ENCODE data around the gene SYK.
"Not testable (repeated sequence)": the region's sequence is repeated elsewhere in the genome, so short reads cannot be mapped to it uniquely, and the experiment has no call there.

The SYK gene

DNA sequence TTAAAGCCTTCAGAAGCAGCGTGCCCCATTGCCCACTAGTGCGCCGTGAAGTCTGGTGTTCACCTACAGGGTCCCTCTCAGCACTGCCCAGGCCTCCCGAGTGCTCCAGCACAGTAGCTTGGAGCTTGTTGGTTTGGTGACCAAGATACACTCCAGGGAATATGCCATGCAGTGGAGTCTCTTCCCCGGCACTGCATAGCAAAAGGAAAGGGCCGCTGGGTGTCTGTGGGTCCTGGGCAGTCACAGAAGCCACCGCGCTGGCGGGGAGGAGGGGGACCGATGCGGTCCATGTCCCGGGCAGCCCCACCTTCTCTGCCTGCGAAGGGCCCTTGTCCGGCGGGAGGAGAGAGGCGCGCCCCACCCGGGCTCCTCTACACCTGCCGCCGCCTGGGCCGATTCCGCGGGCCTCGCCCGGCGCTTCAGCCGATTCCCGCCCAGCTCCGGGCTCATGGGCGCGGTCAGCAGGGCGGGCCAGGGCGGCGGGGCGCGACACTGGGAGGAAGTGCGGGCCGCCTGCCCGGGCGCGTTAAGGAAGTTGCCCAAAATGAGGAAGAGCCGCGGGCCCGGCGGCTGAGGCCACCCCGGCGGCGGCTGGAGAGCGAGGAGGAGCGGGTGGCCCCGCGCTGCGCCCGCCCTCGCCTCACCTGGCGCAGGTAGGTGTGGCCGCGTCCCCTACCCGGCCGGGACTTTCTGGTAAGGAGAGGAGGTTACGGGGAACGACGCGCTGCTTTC lies at the start of gene SYK:
Gene SYK, plus strand, starts transcription at position 579 of the 732 bp plus-strand sequence. CDS start 42,080 bp downstream, outside the sequence.
- peak in 1 of 2 donors; percentile 64 for DNase-seq

DNA sequence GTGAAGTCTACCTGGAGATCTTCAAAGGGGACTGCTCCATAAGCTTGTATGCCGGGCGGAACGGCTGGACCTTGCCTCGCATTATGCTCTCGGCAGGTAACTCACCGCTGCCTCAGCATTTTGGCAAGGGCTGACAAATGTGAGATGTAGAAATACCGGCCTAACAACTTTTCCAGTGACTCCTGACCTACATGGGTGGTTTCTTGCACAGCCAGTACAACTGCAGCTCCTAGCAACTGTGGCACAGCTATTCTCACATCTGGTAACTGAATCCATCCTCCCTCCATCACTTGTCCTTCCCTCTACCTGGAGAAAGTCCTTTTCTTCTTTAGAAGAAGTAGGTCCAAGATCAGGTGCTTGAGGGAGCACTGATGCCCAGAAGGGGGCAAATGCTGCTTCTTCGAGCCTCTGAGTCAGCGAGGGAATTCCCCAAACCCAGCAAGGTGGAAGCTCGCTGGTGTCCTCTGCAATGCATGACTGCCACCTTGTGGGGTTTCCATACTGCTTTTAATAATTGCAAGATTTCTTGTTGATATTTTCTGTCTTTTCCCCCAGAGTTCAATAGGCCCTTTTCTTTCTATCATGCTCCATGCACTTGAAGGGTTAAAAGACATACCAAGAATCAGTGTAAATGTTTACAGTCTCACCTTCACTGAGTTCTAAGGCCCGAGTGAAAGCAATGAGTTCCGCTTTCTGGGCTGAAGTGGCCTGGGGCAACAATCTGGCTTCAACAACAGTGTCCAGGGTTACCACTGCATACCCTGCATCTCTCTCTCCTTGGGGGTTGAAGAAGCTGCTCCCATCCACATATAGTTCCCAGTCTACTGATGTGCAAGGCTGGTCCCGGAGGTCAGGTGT lies 45.9 kb upstream of the SYK start:
- peak; percentile 52 to 74 for DNase-seq

DNA sequence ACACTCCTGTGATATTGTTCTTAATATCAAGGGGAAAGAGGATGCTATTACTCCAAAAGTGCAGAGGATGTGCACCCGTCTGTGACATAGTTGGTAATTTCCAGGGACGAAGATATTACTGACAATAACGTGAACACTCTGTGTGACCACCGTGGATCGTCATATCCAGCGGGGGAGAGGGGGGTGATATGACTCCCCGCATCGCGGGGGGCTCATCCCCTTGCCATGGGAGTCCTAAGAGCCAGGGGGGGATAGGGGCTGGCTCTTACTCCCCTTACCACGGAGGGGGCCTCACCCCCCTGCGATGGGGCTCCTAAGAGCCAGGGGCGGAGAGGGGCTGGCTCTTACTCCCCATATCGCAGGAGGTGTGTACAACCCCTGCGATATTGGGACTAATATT lies 41.0 kb upstream of the SYK start:
- DNase-seq: not testable (repeated sequence)

DNA sequence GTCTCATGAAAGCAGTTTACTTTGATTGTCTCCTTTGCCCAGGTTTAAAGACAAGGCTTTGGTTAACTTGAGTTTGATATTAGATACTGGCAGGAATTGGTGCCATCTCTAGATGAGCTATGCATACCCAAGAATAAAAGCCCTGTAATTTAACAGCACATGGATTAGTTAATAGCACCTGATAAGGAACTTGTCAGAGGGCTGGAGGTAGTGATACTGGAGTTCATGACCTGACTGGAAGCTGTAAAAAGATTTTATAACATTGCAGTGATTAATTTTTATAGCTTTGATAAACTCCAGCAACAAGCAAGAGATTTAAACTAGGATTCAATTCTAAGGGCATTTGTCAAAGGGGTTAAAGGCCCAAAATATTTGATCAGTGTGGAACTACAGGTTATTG lies 34.9 kb upstream of the SYK start:
- DNase-seq: no peak

DNA sequence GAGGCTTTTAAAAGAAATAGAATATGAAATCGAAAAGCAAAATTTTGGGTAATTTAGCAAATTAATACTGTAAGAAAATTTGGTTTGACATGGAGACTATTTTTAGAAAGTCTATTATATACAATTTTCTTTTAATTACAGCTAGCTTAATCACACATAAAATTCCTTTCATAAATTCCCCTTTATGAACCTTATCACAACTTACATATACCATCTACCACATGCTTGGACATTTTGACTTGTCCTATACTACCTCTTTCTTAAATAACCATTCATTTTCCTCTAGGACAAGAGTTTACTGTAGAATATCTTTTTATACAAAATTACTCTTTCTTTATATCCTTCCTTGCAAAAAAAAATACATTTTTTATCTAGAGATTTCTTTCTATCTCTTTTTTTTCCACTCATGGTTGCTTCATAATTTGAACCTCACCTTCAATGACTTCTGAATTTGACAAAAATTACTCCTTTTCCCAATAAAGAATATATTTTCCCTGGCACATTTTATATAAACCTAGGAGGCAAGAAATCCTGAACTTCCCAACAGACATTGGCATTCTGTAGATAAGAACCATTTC lies 34.0 kb upstream of the SYK start:
- no peak for DNase-seq

DNA sequence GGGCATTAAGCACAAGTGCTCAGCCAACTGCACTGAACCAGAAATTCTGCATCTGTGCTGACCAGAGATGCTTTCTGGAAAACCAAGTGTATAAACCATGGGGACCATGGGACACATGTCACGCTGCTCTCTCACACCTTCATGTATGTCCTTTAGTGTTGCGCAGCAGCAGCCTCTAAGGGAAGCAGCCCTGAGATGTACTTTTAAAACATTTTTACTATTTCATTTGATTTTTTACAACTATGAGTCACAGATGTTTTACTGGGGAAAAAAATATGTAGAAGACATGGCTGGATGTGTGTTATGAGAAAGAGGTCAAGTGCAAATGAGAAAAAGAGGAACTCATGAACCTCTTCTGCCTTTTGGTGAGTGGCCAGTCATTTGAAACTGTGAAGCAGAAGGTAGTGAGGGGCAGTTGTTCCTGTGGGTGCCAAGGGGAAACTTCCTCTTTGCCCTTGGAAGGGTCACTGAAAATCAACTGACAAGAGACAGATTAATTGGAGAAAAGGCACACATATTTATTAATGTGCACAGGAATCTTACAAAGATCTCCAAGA lies 31.4 kb upstream of the SYK start:
- peak in 1 of 2 donors; percentile 21 for DNase-seq

DNA sequence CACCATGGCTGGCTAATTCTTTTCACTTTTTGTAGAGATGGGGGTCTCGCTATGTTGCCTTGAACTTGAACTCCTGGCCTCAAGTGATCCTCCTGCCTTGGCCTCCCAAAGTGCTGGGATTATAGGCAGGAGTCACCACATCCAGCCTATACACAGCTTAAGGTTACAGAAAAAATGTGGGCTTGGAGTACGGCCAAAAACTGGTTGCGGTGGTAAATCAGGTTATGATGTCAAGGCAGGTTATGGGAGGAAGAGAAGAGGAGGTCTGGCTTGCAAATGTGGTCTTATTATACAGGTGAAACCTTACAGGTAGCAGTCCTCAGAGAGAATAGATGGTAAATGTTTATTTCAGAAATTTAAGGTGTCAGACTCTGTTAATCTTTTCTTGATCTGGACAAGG lies 30.7 kb upstream of the SYK start:
- DNase-seq: no peak

DNA sequence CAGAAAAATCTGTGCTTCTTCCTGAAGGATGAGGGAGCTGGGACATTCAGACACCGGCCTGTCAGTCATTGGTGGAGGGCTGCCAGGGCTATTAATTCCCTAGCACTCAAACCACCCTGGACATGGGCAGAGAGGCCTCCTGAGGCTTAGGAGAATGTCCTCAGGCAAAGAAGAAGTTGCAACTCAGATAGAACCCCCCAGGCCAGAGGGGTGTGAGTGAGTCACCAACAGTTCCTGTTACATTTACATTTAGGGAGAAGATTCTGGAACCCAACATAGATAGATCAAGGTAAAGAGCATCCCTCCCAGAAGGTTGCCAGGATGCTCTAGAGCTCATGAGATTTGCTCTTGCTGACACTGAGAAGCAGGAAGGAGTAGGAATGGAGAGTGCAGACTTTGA lies 29.2 kb upstream of the SYK start:
- no peak for DNase-seq

DNA sequence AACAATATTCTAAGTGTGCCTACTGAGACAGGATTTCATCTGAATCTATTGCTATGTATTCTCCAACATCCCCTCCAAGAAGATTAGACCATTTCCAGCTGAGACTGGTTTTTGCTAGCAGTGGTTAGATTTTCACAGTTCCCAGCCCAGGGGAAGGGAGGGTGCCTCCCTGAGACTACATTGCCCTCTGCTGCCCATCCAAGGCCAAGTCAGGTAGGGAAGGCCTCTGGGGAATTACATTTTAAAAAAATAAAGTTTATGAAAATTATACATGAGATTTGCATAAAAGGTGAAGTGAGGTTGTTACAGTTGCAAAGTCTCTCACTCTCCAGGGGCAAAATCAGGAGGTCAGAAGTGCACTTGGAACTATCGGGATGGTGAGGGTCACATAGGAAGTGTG lies 28.0 kb upstream of the SYK start:
- no peak for DNase-seq

DNA sequence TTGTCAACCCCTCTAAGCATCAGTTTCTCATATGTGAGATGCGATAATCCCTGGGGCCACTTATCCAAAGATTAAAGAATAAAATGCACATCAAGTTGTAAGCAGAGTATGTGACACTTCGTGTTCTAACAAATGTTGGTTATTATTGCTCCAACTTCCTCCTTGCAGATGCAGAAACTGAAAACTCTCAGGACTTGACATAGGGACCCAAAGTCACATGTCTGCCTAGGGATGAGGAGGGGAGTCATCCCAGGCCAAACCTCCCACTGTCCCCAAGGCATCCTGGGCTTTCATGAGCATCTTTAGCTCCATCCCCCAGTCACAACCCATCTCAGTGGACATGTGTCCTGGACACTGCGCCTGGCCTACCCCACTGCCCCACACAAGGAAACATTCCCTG lies 27.5 kb upstream of the SYK start:
- no peak for DNase-seq

DNA sequence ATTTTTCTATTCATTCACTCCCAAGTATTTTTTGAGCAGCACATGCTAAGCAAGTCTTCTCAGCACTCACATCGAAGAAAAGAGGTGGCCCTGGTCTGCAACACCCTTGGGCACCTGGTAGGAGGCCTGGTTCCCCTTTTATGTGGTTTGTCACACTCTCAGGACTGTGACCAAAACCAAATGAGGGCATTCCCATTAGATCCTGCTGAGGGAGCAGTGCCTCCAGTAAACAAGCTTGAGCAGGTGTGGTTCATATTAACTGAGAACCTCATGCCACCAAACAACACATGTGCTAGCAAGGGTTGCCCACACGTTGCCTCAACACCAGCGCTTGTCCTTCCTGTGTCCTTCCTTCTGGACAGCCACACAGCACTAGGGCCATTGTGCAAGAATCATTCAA lies 26.9 kb upstream of the SYK start:
- peak in 1 of 2 donors; percentile 53 for DNase-seq

DNA sequence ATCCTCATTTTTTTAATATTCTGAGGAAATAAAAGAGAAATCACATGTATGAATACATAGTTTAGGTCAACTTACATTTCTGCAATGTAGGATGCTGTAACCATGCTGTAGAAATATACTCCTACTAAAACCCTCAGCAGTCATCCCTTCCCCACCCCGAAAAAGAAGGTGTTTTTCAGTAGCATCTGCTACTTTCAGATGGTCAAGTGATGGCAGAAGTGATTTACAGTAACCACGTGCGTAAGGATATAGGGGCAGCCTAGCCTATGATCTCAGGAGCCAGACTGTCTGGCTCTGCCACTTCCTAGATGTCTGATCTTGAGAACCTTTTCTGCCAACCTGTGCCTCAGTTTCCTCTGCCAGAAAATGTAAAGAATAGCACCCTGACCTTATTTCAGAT lies 26.0 kb upstream of the SYK start:
- DNase-seq: no peak

DNA sequence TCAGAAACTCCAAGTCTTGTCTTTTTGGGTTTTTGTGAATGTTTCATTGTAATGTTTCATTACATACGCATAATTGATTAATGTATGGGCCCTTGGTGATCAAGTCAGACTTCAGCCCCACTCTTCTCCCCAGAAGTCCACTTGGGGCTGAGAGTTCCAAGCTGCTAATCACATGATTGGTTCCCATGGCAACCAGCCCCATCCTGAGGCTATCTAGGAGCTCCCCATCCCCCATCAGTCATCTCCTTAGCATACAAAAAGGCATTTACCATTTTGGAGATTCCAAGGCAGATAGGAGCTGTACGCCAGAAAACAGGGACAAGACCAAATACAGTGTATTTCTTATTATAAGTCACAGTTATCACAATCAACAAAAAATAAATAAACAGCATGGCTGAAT lies 22.9 kb upstream of the SYK start:
- DNase-seq: no peak

DNA sequence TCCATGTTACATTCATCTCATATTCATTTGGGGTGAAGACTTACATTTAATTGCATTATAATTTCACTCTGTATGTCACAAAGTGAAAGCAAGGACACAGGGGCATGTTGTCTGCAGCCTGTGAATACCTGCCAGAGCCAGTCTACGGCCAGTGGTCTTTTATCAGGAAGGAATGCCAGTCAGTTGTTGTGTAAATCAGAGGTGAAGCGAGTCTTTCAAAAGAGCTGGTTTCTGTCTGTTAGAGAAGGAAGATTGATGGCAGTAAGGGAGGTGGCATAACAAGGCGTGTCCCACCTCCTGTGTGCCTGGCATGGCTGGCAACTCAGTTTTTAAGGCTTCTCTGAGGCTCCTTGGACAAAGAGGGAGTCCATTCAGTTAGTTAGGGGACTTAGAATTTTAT lies 18.1 kb upstream of the SYK start:
- DNase-seq: no peak

DNA sequence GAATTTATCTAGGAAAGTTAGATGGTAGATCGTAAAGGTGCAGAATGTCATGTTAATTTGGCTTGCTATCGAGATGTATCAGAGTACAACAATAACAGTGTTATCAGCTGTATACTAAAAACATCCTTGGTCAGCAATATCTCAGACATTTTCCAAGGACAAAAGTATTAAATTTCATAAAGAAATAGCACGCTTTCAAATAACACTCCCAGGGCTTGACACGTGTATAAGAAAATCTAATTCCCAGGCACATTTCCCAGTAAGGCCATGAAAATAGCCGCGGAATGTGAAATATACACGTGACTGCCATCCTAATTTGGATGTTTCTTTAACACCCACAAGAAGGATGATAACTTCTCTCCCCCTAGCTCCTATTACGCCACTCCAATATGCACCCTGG lies 17.7 kb upstream of the SYK start:
- no peak for DNase-seq

DNA sequence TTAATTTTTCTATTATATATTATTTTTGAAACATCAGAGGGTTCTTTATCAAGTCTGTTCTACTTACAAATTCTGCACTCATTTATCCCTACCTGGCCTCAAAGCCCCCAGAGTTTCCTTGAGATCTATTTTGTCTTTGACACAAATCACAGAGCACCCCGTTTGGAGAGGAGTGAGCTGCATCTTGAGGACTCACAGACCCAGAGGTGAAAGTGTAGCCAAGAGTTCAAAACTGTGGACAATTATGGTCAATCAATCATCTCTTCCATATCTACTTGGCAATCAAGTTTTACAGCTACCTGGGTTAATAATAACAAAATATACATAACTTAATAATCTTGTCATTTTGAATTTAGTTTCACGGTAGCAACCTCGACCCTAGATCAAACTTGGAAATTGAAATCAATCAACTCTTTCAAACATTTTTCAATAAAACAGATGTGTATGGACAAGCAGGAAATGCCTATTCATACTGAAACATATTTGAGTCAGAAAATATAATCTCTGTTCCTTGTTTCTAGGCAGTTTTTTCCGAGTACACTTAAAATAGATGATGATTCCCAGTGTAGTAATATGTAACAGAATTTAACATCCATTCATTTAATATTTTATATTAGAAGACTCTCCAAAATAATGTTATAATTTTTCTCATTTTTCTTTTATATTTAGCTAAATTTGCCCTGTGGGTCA lies 13.7 kb upstream of the SYK start:
- DNase-seq: no peak

DNA sequence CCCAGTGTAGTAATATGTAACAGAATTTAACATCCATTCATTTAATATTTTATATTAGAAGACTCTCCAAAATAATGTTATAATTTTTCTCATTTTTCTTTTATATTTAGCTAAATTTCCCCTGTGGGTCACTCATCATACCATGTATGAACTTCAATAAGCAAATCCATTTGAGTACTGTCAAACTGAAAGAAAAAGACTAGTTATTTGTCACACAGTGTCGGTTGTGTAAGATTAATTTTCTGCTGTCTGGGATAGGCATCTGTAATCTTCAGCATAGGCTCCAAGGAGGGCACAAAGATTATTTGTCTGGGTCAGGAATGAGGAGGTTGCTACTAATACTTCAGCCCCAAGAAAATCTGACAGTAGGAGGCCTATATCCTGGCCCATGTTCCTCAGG lies 13.1 kb upstream of the SYK start:
- DNase-seq: not testable (repeated sequence)

DNA sequence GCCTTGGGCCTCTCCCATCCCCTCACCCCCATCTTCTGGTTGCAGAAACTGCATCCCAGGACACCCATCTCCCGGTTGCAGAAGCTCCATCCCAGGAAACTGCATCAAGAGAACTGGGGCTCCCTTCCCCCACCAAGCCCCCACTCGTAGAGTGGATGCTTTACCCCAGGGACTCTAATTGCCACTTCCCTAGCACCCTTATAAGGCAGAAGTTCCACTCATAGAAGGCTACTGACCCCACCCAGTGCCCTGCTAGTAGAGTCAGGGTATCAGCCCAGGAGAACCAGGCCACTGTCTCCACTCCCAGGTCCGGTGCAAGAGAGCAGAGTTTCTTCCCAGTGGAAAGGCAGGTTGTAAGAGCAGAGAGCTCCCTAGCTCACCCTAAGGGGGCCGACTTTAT lies 12.2 kb upstream of the SYK start:
- DNase-seq: no peak

DNA sequence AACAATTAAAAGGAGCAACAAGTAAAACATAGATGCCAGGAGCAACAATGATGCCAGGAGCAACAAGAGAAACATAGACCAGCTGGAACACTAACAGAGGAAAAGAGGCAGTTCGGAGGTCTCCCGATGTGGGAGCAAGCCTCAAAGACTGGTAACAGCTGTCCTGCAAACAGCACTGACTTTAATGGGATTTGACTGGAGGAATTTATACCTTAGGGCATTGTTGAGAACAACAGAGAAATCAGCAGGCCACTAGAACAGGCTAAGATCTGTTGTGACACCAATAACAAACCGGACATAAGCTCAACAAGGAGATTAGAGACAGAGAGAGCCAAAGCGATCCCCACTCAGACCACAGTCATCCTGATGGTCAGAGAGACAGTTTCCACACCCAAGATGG lies 11.8 kb upstream of the SYK start:
- DNase-seq: no peak

DNA sequence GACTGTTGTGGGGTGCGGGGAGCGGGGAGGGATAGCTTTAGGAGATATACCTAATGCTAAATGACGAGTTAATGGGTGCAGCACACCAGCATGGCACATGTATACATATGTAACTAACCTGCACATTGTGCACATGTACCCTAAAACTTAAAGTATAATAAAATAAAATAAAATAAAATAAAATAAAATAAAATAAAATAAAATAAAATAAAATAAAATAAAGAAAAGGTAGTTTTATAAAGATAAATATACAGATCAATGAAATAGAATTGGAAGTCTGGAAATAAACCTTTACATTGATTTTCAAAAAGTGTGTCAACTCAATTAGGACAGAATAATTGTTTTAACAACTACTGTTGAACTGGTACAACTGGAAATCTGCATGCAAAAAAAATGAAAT lies 8.6 kb upstream of the SYK start:
- not testable (repeated sequence) for DNase-seq

DNA sequence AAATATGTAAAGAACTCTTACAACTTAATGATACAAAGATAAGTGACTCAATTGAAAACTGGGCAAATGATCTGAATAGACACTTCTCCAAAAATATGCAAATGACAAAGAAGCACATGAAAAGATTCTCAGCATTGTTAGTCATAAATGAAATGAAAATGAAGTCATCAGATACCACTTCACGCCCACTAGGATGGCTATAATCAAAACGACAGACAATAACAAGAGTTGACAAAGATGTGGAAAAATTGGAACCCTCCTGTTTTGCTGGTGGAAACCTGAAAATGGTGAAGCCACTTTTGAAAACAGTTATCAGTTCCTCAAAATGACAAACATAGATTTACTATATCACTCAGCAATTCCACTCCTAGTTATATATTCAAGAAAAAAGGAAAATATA lies 7.9 kb upstream of the SYK start:
- DNase-seq: no peak

DNA sequence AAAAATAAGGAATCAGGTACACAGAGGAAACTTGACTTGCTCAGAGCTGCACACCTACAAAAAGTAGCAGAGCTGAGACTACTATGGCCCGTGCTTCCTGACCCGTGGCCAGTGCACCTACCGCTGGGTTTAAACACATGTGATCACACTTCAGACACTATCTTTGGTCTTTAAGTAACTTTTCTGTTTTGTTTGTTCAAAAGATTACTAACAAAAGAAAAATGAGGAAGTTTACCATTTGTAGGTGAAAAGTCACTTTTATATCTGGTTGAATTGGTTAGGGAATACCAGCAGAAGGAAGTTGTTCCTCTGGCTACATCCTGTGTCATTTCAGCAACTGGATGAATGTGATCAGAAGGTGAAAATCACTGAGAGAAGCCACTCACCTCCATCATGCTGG lies 6.5 kb upstream of the SYK start:
- no peak for DNase-seq

DNA sequence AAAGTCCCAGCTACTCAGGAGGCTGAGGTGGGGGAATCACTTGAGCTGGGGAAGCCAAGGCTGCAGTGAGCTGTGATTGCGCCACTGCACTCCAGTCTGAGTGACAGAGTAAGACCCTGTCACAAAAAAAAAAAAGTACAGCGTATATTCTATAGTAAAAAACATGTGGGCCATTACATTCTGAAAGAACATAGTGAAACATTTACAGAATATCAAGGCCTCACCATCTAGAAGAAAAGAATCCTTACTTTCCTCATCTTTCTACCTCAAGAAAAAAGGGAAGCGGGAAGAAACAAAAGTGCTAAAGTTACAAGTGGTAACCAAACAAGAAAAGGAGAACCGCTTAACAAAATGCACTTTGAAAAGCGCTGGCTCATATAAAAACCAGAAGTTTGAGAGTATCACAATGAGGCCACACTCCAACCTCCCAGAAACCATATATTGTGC lies 5.7 kb upstream of the SYK start:
- DNase-seq: peak in 1 of 2 donors; percentile 13

All from CD4-positive, alpha-beta T cell treated with Interferon alpha-2 for 1 hour (primary cell).